Measurements from ENCODE around the gene TBX22.
A peak's percentile ranks its signal among the peaks of the same experiment; 100 is the strongest.
"Not testable (repeated sequence)": the region's sequence is repeated elsewhere in the genome, so short reads cannot be mapped to it uniquely, and the experiment has no call there.

Gene TBX22

DNA sequence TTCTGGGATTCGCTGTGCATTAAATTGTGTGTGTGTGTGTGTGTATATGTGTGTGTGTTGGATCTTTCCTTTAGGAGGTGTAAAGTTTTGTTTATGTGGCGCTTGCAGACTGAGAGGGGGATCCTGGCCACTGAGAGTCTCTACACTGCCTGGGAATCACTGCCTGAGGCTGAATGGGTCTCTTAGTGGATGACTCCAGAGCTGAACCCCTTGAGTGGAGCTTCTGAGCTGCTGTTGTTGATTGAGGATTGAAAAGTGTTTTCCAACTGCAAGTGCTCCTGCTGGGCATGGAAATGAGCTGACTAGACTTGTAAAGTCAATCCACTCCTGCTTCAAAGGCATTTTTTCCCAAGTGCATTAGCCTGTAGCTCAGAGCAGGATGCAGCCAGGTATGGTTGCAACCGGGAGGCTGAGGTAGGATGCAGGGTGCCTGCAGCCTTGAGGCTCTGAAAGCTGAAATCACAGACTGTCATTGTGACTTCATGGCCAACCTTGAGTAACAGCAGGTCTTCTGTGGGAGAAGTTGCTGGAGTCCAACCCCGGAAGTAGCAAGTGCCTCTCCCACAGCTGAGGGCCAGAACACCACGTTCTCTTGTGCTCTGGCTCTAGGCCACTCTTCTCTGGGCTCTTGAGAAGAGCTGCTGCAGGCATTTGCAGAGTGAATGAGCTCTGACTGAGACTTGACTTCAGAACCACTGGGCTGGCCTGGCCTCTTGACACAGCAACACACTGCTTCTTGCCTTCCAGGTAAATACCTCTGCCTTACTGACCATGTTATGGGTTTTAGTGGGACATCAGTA, at the start of gene TBX22:
TBX22 (plus strand) TSS at position 613 of the 800 bp plus-strand sequence. CDS start 7,517 bp downstream, outside the sequence.
- no peak for DNase-seq

DNA sequence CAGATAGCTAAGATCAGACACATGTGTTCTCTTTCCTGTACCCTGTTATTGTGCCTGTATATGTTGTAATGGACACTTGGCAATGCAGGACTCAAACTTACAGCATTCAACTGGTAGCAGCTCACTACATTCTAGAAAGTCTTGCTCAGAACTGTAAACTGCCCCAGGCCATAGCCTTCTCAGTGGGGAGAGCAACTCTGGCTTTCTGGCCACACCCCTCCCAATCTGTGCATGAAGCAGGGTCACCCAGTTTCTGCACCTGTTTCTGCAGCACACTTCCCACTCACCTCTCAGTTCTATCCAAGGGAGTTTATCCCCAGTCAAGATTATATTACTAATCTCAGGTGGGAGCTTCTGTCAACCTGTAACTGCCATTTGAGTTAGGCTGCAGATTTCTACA, 38.9 kb upstream of the TBX22 start:
- no peak for DNase-seq

GRCh38 chrX:80004458-80004857, 10.1 kb upstream of the TBX22 start:
- DNase-seq = no peak

- no peak for DNase-seq
Measured at GRCh38 chrX:80011522-80011921, 3.0 kb upstream of the TBX22 start.

DNA sequence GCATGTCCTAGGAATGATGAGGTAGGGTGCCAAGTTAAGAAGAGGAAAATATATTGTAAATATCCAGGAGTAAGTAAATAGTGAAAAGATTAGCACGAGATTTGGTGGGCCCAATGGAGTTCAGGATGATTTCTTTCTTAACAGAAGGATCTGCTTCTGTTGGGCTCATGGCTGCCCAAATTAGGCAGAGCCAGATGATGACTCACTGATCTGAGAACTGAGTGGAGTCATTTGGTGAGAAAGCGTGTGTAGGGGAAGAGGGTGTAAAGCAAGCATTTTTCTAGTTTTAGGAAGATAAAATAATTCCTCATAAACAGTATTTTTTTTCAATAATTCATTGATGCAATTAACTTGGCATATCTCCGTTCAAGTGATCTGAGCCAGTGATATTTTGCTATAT, 1.6 kb downstream of the TBX22 start:
- no peak for DNase-seq

DNA sequence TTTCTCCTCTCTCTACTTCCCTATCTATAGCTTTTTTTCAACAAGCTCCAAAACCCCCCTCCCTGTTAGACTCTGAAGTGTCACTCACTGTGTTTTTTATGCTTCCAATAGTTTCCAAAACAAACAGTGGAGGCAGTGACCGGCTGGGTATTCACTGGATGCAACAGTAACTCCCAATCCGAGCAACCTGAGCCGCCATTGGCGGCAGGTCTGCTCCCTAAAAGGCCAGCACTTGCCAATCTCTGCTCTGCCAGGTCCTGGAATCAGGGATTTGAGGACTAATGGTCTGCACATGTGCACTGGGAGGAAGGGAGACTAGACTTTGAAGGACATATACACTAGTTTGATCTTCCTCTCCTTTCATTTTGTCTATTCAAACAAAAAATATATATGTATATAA, 7.1 kb downstream of the TBX22 start:
- DNase-seq = no peak

DNA sequence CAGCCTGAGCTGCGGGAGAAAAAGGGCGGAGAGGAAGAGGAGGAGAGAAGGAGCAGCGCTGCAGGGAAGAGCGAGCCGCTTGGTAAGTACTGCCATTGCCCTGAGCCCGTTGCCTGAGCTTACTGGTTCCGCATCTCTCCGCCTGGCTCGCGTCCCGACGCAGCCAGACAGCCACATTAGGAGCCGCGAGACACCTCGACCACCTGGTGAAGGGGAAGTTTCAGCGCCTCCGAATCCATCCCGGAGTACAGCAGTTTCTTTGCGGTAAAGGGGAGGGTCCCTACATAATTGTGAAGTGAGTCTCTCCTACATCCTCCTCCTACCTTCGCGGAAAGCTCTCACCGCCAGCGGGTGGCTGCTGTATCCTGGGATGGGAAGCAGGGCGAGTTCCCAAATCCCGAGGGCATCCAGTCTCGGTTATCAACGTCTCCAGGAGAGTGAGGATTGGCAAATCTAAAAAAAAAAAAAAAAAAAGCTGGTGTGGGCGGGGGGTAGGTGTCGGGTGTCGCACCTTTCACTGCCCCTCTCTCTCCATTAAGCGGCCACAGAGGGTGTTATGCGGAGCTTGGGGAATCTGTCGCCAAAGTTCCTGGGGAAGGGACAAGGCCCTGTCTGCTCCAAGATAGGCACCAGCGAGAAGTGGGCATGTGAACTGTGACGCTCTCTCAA, 7.9 kb downstream of the TBX22 start:
- peak; percentile 46 for DNase-seq

GRCh38 chrX:80026116-80026515, 11.6 kb downstream of the TBX22 start:
- no peak for DNase-seq

DNA sequence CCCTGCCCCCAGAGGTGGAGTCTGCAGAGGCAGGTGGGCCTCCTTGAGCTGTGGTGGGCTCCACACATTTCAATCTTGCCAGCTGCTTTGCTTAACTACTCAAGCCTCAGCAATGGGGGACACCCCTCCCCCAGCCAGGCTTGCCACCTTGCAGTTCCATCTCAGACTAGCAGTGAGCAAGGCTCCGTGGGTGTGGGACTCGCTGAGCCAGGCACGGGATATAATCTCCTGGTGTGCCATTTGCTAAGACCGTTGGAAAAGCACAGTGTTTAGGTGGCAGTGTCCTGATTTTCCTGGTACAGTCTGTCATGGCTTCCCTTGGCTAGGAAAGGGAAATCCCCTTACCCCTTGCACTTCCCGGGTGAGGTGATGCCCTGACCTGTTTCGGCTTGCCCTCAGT, 51.6 kb downstream of the TBX22 start:
- not testable (repeated sequence) for DNase-seq

DNA sequence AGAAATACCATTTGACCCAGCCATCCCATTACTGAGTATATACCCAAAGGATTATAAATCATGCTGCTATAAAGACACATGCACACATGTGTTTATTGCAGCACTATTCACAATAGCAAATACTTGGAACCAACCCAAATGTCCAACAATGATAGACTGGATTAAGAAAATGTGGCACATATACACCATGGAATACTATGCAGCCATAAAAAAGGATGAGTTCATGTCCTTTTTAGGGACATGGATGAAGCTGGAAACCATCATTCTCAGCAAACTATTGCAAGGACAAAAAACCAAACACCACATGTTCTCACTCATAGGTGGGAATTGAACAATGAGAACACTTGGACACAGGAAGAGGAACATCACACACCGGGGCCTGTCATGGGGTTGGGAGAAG, 61.1 kb downstream of the TBX22 start:
- DNase-seq = not testable (repeated sequence)
